DMS153 (cell line): ENCODE data around the gene ANKRD37.

Experiments used
- DNase-seq: peaks from one replicate; lab custom pipeline; 2025; lab: John Stamatoyannopoulos, UW

ANKRD37 gene

DNA sequence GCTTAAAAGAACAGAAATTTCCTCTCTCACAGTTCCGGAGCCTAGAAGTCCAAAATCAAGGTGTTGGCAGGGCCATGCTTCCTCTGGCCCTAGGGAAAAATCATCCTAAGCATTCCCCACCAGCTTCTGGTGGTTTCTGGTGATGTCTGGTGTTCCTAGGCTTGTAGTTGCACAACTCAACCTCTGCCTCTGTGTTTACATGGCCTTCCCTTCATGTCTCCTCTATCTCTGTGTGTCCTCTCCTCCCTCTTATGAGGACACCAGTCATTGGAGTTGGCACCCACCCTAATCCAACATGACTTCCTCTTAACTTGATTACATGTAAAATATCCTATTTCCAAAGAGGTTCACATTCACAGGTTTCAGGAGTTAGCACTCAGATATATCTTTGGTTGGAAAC lies 16.3 kb upstream of the ANKRD37 start:
- no peak for DNase-seq

DNA sequence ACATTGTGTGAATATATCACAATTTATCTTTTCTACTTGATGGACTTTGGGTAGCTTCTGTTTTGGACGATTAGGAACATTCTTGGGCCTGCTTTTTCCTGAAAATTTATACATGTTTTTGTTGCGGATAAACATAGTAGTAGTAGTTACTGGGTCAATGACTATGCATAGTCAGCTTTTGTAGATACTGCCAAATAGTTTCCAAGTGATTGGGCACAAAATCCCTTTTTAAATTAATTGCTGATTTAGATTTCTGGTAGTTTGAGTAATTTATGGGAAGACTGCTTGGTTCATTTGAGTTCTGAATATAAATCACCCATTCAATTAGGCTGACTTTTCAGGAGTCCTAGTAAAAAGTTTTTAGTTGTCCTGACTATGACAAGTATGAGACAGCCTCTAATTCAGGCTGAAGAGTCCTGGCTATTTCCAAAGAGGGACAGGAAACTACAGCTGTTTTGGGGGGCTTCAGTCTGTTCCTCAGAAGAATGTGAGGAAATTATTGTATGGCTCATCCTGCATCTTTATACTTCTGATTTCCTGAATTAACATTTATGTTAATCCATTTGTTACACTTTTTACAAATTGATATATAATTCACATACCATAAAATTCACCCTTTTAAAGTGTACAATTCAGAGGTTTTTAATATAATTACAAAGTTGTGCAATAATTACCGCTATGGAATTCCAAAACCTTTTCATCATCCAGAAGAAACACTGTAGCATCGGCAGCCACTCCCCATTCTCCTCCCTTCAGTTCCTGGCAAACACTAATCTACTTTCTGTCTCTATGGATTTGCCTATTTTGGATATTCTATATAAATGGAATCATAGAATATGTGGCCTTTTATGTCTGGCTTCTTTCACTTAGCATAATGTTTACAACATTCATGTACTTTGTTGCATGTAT lies 15.1 kb upstream of the ANKRD37 start:
- DNase-seq = no peak

DNA sequence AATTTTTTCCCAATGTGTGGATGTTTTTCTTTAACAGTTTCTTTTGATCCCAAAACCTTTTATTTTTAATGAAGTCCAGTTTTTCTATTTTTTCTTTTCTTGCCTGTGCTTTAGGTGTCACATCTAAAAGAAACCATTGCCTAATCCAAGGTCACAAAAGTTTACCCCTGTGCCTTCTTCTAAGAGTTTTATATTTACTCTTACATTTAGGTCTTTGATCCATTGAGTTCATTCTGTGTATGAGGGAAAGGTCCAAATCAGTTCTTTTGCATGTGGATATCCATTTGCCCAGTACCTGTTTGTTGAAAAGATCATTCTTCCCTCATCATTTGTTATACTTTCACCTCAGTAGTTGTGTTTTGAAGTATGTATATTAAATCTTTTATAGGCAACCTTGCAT lies 13.9 kb upstream of the ANKRD37 start:
- no peak for DNase-seq

DNA sequence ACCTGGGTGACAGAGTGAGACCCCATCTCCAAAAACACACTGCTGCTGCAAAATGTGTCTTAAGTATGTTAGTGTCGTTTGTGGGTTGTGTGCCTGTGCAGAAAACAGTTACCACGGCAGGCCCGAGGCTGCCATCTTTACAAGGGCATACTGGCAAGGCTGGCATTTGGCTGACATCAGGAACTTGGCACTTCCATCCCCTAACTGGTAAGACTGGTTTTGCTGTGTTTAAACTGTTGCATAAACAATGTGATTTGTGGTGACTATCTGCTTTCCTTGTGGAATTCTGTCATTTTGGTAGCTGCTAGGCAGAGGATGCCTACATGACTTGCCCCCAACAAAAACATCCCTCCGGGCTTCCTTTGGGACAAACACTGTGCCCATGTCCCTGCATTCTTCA lies 13.2 kb upstream of the ANKRD37 start:
- peak; percentile 11 for DNase-seq

DNA sequence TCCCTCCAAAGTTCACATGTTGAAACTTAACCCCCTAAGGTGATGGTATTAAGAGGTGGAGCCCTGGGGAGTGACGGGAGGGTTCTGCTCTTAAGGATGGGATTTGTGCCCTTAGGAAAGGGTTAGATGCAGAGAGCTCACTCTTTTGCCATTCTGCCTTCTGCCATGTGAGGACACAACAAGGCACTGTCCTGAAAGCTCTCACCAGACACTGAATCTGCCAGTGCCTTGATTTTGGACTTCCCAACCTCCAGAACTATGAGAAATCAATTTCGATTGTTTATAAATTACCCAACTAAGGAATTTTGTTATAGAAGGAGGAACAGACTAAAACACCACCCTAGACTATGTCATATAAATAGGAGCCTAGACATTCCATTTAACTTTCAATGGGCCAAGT lies 12.6 kb upstream of the ANKRD37 start:
- no peak for DNase-seq

DNA sequence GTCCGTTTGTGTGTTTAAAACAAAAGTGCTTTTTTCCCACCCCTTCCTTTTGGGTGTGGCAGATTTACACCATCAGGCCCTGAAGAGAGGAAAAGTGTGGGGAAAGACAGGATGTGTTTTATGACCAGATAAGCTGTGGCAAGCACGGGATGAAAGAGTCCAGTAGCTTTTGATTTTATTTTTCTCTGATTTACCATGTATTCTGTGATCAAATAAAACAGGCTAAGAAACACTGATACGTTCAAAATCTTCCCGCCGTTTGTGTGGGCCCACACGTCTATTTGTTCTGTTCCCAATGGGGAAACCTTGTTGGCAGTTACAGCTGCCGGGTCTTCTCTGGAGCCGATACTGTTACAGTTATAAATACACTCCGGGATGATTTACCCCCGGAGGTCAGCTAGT lies 11.7 kb upstream of the ANKRD37 start:
- DNase-seq = peak; percentile 34

DNA sequence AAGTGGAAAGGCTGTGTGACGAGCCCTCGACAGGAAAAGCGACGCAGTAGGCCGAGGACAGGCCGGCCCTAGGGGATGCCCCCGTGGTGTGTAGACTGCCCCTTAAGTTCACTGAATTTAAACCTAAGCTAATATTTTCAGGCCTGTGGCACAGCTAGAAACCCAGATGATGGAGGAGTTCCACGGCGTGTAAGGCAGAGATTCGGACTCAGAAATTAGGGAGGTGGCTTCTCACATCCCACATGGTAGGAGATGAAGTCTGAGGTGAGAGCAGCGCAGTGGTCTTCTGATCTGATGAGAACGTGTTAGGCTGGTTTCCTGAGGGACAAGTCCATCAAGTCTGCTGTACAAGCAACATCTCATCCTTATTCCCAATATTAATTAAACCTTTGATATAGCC lies 8.7 kb upstream of the ANKRD37 start:
- DNase-seq = no peak

DNA sequence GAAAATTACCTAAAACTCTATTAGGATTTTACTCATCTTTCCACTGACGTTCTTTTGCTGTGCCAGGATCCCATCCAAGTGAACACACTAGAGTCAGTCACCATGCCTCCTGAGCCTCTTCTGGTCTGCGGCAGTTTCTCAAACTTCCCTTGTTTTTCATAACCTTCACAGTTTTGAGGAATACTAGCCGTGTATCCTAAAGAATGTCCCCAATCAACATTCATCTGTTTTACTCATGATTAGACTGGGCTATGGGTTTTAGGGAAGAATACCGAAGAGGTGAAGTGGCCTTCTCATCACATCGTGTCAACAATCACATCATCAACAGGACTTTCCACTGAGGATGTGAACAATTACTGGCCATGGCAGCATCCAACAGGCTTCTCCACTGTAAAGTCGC lies 5.7 kb upstream of the ANKRD37 start:
- DNase-seq = no peak

DNA sequence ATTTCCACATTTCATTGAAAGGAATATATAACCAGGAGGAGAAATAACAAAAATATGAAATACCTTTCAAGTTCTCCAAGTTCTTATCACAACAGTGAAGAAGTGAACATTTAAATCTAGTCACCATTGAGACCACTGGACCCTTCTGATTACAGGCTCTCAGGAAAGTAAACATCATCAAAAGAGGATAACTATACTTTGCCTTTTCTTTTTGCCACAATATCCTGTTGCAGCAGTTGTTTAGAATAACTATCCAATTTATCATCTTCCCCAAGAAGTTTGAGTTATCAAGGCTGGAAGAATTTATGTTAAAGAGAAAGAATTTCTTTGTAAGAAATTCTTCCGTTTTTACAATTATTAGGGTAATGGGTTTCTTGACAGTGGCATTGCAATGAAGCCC lies 4.5 kb upstream of the ANKRD37 start:
- no peak for DNase-seq

DNA sequence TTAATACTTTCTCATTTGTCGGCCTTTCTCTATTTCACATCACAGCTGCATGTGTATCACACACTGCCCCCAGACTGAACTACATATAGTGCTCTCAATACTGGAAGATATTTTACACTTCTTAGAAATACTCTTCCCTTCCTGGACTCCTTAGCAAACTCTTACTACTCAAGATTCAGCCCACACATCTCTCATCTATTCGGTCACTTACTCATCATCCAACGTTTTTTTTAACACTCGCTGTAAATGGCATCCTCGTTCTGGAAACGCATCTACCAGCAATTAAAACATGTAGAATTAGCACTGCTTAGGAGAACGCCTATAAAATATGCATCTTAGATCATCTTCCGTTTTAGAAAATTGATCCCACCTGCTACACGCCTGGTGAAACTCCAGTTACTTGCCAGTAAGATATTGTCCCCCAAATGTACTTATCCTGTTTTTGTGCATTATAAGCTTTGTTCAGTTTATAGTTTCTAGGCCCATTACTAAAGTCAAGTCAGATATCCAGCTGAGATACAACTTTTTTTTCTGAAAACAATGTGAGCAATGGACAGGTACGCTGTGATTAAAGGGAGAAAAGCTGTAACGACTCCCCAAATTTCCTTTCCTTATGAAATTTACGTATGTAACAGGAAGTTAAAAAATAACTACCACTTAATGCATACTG lies 1.9 kb upstream of the ANKRD37 start:
- DNase-seq = no peak

DNA sequence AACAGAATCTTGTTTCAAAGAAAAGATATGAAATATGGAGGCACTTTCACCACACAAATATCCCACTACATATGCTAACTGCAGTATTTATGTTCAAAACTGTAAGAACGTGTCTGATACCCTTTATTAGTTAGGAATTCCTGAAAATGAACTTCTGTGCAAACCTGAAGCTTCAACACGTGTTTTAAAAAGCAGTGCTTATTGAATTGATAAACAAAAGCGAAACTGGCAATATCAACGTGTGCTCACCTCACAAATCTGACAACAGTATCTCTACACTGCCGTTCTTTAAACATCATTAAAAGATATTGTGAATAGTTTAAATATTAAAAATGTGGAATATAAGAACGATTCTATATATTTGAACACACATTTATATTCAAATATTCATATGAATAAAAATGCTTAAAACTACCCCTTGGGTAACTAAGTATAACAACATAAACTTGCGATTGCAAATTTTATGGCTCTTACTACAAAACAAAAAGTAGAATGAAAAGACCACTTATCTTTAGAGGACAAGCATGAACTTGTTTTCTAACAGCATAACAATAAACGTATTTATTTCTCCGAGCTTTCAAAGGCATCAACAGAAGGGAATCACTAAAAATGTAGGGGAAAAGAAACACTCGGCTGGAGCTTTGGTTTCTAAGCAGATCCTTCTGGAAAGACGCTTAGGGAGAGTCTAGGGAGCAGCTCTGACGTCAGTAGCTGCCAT lies 1.2 kb upstream of the ANKRD37 start, which contains the start of gene LRP2BP:
Gene LRP2BP (minus strand): TSS at position 687 of the 718 bp plus-strand sequence. CDS start 17,738 bp downstream, outside the sequence.
- no peak for DNase-seq

DNA sequence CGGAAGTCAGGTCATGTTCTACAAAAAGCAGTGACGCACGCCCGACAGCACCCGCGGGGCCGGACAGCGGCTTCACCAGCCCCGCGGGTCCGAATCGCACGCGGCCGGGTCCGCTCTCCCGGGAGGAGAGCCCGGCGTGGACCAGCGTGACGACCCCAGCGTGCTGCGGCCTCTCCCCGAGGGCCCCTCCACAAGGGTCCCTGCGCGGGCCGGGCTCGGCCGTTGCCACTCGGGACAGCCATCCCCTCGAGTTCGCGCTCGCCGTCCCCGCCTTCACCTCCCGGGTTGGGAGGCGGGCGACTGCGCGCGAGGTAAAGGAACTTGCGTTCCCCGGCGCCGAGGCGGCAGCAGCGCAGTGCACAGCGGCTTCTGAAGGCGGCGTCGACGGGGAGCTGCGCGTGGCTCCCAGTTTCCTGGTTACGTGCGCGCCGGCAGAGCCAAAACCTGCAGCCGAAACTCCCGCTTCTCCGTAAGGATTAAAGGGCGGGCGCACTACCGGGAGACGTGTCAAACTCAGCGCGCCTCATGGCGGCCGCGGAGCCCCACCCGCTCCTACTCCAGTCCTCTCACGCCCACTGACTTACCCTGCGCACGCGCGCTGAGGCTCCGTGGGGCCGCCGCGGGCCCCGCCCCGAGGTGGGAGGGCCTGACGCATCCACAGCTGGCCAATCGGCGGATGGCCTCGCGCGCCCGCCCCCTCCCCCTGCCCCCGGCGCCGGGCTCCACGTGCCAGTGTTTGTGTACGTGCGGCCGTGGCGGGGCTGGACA lies 501 bp upstream of the ANKRD37 start:
- peak; percentile 97 for DNase-seq

DNA sequence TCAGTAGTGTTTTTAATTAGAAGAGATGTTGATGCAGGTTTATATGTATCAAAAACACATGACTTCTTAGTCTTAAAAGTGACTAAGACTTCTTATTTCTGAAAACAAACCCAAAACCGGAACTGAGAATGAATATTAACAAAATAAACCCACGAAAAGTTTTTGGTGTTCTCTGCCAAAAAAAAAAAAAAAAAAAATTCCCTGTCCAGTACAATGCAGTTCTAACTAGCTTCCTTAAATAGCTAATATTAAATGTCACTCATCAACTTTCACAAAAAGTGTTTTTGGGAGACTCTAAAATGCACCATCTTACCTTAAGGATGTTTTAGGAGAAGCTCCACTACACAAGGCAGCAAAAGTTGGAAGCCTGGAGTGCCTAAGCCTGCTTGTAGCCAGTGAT lies 2.0 kb downstream of the ANKRD37 start:
- DNase-seq = no peak

DNA sequence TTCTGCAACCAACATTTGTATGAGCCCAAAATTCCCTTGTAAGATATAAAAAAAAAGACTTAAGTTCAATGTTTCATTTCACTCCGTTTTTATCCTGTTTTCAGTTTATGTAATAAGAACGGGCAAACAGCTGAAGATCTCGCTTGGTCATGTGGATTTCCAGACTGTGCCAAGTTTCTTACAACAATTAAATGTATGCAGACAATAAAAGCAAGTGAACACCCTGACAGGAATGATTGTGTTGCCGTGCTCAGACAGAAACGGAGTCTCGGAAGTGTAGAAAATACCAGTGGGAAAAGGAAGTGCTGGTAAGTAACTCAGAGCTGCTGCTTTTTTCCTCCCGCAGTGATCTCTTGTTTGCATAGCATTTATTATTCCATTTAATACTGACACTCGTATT lies 2.8 kb downstream of the ANKRD37 start:
- DNase-seq = no peak

DNA sequence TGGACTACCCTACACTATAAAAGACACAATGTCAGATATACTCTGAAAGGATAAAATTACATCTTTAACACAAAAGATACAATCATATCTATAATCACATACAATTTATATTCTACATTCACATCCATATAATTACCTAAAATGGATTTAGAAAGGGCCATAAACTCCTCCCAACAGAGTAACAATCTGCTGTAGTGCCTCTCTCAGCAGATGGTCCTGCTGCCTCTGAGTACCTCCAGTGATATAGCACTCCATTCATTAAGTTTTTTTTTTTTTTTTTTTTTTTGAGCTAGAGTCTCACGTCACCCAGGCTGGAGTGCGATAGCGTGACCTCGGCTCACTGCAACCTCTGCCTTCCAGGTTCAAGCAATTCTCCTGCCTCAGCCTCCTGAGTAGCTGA lies 7.4 kb downstream of the ANKRD37 start:
- no peak for DNase-seq

DNA sequence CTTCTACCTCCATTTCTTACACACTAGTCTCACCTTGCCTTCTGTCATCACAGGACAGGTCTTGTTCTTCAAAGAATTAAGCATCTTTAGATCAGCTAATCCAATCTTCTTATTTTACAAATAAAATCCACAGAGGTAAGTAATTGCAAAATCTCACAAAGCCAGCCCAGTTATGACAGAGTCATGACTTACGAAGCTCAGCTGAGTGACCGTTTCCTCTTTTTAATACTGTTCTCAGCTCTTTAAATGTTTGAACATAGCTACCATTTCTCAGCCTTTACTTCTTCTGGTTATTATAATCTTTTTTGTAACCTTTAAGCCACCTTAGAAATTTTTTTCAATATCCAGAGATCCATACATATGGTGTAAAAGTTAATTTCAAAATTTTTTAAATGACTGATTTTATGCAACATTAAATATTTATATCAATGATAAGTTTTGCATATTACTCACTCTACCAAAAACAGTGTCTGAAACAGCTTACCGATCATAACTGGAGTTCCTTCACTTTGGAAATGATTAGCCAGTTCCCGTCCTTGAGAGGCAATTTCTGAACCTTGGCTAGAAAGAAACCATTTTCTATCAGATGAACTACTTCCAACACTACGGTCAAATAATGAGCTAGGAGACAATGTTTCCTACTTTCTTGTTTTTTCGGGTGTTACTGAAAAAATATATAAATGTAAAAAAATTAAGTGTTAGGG lies 8.8 kb downstream of the ANKRD37 start:
- DNase-seq = no peak

DNA sequence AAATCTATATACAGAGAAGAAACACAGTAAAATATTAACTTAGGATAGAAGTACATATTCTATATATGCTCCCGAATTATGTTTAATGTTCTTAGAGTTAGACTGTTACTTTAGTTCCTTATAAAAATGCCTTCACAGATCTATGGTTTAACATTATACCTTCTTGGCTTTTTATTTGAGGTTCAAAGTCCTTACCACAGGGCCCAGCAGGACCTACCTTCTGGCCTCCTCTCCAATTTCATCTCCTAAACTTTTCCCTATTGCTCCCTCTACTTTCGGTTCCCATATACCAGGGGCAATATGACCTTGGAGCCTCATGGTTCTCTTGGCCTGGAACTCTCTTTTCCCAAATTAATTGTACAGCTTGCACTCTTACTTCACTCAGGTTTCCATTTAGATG lies 11.8 kb downstream of the ANKRD37 start:
- no peak for DNase-seq

DNA sequence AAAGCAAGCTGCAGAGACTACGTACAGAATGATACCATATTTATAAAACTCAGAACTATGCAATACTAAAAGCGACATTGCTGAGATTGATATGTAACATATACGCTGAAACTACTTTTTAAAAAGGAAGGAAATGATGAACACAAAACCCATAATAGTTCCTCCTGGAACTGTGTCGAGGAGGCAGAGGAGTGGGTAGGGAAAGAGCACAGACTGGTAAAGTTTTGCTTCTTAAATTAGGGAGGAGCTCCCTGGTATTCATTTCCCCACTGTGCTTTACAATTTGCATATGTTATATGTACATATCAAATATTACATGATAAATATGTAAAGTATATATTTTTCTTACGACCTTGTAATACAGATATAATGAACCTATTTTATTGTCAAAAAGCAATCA lies 15.2 kb downstream of the ANKRD37 start:
- DNase-seq = no peak

DNA sequence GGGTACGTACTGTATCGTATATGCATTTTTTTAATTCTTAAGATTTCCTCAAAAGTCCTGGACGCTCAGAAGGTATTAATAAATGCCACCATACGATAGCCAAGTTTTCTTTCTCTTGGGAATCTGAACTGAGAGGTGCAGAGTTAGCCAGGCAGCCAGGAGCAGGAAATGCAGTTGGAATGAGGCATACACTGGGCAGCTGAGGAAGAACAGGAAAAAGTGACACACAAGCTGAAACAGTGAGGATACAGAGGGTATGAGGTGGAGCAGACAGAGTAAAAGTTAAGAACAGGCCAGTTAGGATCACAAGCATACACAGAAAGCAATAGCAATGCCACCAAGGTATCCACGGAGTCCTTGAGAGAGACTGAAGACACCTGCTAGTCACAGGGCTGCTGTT lies 15.8 kb downstream of the ANKRD37 start:
- no peak for DNase-seq

DNA sequence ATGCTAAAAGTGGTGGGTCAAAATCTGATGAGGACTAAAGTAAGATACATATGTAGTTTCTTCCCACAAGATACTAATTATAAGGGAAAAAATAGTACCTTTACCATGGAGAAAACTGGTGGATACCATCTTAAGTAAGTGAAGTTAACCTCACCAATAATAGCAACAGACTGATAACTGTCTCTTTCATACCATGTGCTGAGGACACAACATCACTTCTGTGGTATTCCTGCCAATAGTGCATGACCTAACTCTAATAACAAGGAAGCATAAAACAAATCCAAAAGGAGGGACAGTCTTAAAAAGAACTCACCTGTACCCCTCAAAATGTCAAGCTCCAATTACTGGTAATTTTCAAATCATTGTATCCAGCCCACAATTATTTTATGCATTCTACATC lies 20.3 kb downstream of the ANKRD37 start:
- no peak for DNase-seq

DNA sequence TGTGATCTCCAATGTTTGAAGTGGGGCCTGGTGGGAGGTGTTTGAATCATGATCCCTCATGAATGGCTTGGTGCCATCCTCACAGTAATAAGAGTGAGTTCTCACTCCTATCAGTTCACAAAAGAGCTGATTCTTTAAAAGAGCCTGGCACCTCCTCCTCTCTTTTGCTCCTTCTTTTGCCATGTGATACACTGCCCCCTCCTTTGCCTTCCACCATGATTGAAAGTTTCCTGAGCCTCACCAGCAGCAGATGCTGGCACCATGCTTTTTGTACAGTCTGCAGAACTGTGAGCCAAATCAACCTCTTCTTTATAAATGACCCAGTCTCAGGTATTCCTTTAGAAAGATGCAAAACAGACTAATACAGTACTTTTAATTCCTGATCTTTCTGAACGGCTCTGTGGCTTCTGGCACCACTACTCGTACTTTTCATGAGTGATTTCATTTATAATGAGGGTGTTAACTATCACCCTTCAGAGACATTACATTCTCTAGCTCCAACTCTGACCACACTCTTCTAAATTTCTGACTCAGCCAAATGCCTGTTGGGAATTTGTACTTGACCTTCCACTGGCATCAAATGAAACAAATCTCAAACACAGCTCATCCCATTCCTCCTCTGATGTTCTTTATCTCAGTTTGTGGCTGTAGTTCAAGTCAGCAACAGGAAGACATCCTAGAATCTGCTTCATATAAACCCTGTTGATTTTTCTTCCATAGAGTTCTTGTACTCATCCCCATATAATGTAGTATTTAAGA lies 24.9 kb downstream of the ANKRD37 start:
- no peak for DNase-seq
